ENCODE results near the gene TENM4.

Gene TENM4

DNA sequence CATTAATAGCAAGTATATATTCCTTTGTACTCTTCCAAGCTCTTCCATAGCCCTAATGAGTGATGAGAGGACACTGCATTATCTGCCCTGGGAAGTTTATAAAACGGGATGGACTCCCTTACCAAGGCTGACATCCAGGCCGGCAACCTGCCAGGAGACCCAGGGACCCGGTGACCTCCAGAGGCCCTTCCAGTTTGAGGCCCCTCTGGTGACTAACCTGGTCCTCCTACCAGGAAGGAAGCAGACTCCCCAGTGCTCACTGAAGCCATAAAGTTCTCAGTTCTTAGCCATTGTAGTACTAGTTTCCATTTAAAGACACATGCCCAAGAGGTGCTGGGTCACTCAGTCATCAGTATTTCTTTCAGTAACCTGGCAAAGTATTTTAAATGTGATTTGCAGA lies 345.4 kb downstream of the TENM4 start:
- CTCF ChIA-PET: no interaction called here
- Histone ChIP-seq H3K36me3 (ENCODE audit: control insufficient read depth in 2 of 2, insufficient read depth in 1 of 2, low read length in 2 of 2) (no peaks in the 10 kb centered on the region), H3K9me3 (ENCODE audit: control insufficient read depth, insufficient read depth, low read depth, low read length) (no peaks in the 10 kb centered on the region), H3K4me3 (ENCODE audit: low read depth, low read length) (no peak overlapping the region), H3K27ac (ENCODE audit: extremely low read depth, low read depth, low read length) (no peak overlapping the region), H3K4me1 (ENCODE audit: control insufficient read depth, insufficient read depth, low read length) (no peaks in the 10 kb centered on the region)
- TF ChIP-seq ZNF169 (tag by site-specific recombination; IDR thresholded peaks at IDR 0.05) (no peak), YY1 (tag by site-specific recombination; IDR thresholded peaks at IDR 0.05) (no peak)
- TF ChIP-seq, protein P1, sequence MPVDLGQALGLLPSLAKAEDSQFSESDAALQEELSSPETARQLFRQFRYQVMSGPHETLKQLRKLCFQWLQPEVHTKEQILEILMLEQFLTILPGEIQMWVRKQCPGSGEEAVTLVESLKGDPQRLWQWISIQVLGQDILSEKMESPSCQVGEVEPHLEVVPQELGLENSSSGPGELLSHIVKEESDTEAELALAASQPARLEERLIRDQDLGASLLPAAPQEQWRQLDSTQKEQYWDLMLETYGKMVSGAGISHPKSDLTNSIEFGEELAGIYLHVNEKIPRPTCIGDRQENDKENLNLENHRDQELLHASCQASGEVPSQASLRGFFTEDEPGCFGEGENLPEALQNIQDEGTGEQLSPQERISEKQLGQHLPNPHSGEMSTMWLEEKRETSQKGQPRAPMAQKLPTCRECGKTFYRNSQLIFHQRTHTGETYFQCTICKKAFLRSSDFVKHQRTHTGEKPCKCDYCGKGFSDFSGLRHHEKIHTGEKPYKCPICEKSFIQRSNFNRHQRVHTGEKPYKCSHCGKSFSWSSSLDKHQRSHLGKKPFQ (tag by site-specific recombination; IDR thresholded peaks at IDR 0.05): no peak
- TF ChIP-seq, protein P2, sequence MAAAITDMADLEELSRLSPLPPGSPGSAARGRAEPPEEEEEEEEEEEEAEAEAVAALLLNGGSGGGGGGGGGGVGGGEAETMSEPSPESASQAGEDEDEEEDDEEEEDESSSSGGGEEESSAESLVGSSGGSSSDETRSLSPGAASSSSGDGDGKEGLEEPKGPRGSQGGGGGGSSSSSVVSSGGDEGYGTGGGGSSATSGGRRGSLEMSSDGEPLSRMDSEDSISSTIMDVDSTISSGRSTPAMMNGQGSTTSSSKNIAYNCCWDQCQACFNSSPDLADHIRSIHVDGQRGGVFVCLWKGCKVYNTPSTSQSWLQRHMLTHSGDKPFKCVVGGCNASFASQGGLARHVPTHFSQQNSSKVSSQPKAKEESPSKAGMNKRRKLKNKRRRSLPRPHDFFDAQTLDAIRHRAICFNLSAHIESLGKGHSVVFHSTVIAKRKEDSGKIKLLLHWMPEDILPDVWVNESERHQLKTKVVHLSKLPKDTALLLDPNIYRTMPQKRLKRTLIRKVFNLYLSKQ (tag by site-specific recombination; IDR thresholded peaks at IDR 0.05; ENCODE audit: borderline replicate concordance): no peak
- TF ChIP-seq, protein P3, sequence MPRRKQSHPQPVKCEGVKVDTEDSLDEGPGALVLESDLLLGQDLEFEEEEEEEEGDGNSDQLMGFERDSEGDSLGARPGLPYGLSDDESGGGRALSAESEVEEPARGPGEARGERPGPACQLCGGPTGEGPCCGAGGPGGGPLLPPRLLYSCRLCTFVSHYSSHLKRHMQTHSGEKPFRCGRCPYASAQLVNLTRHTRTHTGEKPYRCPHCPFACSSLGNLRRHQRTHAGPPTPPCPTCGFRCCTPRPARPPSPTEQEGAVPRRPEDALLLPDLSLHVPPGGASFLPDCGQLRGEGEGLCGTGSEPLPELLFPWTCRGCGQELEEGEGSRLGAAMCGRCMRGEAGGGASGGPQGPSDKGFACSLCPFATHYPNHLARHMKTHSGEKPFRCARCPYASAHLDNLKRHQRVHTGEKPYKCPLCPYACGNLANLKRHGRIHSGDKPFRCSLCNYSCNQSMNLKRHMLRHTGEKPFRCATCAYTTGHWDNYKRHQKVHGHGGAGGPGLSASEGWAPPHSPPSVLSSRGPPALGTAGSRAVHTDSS (tag by site-specific recombination; IDR thresholded peaks at IDR 0.05): no peak
- POLR2A ChIA-PET: interaction anchor here (0.5 kb wide), 1 partner anchor 347 kb away, joined by 4 read pairs; no protein-coding TSS in a partner anchor

DNA sequence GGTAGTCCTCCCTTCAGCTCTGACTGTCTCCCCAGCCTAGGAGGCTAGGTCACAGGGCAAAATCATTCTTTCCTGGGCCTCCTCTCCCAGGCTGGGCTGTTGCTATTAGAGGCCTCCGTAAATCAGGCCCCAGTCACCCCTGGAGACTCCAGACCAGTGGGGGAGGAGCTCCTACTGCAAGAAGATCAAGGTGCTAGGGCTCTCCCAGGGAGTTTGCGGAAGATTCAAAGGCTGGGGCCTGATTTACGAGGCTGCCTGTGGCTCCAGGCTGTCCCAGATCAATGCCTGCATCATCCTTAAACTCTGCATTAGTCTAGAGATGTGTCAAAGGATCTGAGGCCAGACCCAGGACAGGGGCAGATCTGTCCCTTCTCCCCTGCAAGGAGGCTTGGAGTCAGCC lies 346.2 kb downstream of the TENM4 start:
- Histone ChIP-seq H3K27ac (ENCODE audit: extremely low read depth, low read depth, low read length) (no peak overlapping the region), H3K4me1 (ENCODE audit: control insufficient read depth, insufficient read depth, low read length) (no peaks in the 10 kb centered on the region), H3K9me3 (ENCODE audit: control insufficient read depth, insufficient read depth, low read depth, low read length) (no peaks in the 10 kb centered on the region), H3K4me3 (ENCODE audit: low read depth, low read length) (no peak overlapping the region), H3K36me3 (ENCODE audit: control insufficient read depth in 2 of 2, insufficient read depth in 1 of 2, low read length in 2 of 2) (no peaks in the 10 kb centered on the region)
- no peak for TF ChIP-seq ZXDB (tag by site-specific recombination; IDR thresholded peaks at IDR 0.05)
- TF ChIP-seq, protein P4, sequence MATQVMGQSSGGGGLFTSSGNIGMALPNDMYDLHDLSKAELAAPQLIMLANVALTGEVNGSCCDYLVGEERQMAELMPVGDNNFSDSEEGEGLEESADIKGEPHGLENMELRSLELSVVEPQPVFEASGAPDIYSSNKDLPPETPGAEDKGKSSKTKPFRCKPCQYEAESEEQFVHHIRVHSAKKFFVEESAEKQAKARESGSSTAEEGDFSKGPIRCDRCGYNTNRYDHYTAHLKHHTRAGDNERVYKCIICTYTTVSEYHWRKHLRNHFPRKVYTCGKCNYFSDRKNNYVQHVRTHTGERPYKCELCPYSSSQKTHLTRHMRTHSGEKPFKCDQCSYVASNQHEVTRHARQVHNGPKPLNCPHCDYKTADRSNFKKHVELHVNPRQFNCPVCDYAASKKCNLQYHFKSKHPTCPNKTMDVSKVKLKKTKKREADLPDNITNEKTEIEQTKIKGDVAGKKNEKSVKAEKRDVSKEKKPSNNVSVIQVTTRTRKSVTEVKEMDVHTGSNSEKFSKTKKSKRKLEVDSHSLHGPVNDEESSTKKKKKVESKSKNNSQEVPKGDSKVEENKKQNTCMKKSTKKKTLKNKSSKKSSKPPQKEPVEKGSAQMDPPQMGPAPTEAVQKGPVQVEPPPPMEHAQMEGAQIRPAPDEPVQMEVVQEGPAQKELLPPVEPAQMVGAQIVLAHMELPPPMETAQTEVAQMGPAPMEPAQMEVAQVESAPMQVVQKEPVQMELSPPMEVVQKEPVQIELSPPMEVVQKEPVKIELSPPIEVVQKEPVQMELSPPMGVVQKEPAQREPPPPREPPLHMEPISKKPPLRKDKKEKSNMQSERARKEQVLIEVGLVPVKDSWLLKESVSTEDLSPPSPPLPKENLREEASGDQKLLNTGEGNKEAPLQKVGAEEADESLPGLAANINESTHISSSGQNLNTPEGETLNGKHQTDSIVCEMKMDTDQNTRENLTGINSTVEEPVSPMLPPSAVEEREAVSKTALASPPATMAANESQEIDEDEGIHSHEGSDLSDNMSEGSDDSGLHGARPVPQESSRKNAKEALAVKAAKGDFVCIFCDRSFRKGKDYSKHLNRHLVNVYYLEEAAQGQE (tag by site-specific recombination; IDR thresholded peaks at IDR 0.05): no peak
- TF ChIP-seq KLF10 (tag by site-specific recombination; IDR thresholded peaks at IDR 0.05): no peak
- TF ChIP-seq, protein P5, sequence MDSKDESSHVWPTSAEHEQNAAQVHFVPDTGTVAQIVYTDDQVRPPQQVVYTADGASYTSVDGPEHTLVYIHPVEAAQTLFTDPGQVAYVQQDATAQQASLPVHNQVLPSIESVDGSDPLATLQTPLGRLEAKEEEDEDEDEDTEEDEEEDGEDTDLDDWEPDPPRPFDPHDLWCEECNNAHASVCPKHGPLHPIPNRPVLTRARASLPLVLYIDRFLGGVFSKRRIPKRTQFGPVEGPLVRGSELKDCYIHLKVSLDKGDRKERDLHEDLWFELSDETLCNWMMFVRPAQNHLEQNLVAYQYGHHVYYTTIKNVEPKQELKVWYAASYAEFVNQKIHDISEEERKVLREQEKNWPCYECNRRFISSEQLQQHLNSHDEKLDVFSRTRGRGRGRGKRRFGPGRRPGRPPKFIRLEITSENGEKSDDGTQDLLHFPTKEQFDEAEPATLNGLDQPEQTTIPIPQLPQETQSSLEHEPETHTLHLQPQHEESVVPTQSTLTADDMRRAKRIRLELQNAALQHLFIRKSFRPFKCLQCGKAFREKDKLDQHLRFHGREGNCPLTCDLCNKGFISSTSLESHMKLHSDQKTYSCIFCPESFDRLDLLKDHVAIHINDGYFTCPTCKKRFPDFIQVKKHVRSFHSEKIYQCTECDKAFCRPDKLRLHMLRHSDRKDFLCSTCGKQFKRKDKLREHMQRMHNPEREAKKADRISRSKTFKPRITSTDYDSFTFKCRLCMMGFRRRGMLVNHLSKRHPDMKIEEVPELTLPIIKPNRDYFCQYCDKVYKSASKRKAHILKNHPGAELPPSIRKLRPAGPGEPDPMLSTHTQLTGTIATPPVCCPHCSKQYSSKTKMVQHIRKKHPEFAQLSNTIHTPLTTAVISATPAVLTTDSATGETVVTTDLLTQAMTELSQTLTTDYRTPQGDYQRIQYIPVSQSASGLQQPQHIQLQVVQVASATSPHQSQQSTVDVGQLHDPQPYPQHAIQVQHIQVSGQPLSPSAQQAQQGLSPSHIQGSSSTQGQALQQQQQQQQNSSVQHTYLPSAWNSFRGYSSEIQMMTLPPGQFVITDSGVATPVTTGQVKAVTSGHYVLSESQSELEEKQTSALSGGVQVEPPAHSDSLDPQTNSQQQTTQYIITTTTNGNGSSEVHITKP (tag by site-specific recombination; IDR thresholded peaks at IDR 0.05): 0 out of 2 replicates have a peak, but pooled peaks have one; percentile 12
- peak; percentile 91 for TF ChIP-seq ZIC2 (tag by site-specific recombination; IDR thresholded peaks at IDR 0.05)
- TF ChIP-seq, protein P6, sequence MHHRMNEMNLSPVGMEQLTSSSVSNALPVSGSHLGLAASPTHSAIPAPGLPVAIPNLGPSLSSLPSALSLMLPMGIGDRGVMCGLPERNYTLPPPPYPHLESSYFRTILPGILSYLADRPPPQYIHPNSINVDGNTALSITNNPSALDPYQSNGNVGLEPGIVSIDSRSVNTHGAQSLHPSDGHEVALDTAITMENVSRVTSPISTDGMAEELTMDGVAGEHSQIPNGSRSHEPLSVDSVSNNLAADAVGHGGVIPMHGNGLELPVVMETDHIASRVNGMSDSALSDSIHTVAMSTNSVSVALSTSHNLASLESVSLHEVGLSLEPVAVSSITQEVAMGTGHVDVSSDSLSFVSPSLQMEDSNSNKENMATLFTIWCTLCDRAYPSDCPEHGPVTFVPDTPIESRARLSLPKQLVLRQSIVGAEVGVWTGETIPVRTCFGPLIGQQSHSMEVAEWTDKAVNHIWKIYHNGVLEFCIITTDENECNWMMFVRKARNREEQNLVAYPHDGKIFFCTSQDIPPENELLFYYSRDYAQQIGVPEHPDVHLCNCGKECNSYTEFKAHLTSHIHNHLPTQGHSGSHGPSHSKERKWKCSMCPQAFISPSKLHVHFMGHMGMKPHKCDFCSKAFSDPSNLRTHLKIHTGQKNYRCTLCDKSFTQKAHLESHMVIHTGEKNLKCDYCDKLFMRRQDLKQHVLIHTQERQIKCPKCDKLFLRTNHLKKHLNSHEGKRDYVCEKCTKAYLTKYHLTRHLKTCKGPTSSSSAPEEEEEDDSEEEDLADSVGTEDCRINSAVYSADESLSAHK (tag by site-specific recombination; IDR thresholded peaks at IDR 0.05): no peak
- TF ChIP-seq ZNF658 (tag by site-specific recombination; IDR thresholded peaks at IDR 0.05): no peak
- TF ChIP-seq, protein P7, sequence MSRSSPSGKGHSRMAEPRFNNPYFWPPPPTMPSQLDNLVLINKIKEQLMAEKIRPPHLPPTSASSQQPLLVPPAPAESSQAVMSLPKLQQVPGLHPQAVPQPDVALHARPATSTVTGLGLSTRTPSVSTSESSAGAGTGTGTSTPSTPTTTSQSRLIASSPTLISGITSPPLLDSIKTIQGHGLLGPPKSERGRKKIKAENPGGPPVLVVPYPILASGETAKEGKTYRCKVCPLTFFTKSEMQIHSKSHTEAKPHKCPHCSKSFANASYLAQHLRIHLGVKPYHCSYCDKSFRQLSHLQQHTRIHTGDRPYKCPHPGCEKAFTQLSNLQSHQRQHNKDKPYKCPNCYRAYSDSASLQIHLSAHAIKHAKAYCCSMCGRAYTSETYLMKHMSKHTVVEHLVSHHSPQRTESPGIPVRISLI (tag by site-specific recombination; IDR thresholded peaks at IDR 0.05): no peak
- peak; percentile 72; the same call in 1 of the 2 replicates for TF ChIP-seq TCF7L2 (IDR thresholded peaks at IDR 0.05; ENCODE audit: borderline replicate concordance, low read depth, low read length)
- no peak for TF ChIP-seq ZNF555 (tag by site-specific recombination; conservative IDR thresholded peaks at IDR 0.05)
- peak; percentile 96 for TF ChIP-seq GLIS1 (tag by site-specific recombination; IDR thresholded peaks at IDR 0.05)
- ChIA-PET POLR2A (no interaction called here), CTCF (interaction anchor here (0.7 kb wide), 1 partner anchor 63 kb away, joined by 3 read pairs; no protein-coding TSS in a partner anchor)
